Measurements from ENCODE around the gene LGALS8.

DNA sequence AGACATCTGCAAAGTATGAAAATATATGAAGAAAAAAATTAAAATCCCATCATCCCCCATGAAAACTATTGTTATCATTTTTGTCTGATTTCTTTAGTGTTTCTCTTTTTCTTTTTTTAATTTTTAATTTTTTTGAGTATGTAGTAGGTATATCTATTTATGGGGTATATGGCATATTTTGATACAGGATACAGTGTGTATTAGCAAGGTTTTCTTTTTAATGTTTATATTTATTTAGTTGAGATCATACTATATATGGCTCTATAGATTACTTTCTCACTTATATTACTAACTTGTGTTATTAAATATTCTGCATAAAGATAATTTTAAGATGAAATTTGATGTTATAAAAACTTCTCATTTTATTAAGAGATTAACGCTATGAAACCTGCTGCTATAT, 11.4 kb downstream of the LGALS8 start:
- no peak for TF ChIP-seq CEBPB (IDR thresholded peaks at IDR 0.05; ENCODE audit: low read depth, low read length)
- TF ChIP-seq, protein P1, sequence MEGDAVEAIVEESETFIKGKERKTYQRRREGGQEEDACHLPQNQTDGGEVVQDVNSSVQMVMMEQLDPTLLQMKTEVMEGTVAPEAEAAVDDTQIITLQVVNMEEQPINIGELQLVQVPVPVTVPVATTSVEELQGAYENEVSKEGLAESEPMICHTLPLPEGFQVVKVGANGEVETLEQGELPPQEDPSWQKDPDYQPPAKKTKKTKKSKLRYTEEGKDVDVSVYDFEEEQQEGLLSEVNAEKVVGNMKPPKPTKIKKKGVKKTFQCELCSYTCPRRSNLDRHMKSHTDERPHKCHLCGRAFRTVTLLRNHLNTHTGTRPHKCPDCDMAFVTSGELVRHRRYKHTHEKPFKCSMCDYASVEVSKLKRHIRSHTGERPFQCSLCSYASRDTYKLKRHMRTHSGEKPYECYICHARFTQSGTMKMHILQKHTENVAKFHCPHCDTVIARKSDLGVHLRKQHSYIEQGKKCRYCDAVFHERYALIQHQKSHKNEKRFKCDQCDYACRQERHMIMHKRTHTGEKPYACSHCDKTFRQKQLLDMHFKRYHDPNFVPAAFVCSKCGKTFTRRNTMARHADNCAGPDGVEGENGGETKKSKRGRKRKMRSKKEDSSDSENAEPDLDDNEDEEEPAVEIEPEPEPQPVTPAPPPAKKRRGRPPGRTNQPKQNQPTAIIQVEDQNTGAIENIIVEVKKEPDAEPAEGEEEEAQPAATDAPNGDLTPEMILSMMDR (conservative IDR thresholded peaks at IDR 0.05; ENCODE audit: low read depth, low read length) = no peak
- no peak for TF ChIP-seq BHLHE40 (IDR thresholded peaks at IDR 0.05; ENCODE audit: low read depth, low read length)
- TF ChIP-seq, protein P2, sequence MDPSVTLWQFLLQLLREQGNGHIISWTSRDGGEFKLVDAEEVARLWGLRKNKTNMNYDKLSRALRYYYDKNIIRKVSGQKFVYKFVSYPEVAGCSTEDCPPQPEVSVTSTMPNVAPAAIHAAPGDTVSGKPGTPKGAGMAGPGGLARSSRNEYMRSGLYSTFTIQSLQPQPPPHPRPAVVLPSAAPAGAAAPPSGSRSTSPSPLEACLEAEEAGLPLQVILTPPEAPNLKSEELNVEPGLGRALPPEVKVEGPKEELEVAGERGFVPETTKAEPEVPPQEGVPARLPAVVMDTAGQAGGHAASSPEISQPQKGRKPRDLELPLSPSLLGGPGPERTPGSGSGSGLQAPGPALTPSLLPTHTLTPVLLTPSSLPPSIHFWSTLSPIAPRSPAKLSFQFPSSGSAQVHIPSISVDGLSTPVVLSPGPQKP (IDR thresholded peaks at IDR 0.05; ENCODE audit: borderline replicate concordance, low read depth, low read length) = no peak
- TF ChIP-seq SMC3 (IDR thresholded peaks at IDR 0.05; ENCODE audit: low read depth, low read length) = no peak
- no peak for TF ChIP-seq RFX5 (IDR thresholded peaks at IDR 0.05; ENCODE audit: low read depth, low read length)
- no peak for TF ChIP-seq MAFK (IDR thresholded peaks at IDR 0.05; ENCODE audit: low read depth, low read length)
- TF ChIP-seq CHD1 (IDR thresholded peaks at IDR 0.05; ENCODE audit: low read depth, low read length) = no peak
- no peak for TF ChIP-seq RCOR1 (IDR thresholded peaks at IDR 0.05; ENCODE audit: insufficient replicate concordance, low read length)
- TF ChIP-seq POLR2A (IDR thresholded peaks at IDR 0.05; ENCODE audit: low read depth, low read length) = no peak
- no peak for TF ChIP-seq RAD21 (IDR thresholded peaks at IDR 0.05; ENCODE audit: low read length)
- TF ChIP-seq, protein P3, sequence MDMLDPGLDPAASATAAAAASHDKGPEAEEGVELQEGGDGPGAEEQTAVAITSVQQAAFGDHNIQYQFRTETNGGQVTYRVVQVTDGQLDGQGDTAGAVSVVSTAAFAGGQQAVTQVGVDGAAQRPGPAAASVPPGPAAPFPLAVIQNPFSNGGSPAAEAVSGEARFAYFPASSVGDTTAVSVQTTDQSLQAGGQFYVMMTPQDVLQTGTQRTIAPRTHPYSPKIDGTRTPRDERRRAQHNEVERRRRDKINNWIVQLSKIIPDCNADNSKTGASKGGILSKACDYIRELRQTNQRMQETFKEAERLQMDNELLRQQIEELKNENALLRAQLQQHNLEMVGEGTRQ (IDR thresholded peaks at IDR 0.05; ENCODE audit: low read depth, low read length) = no peak

All from IMR-90 (cell line).